K562 (cell line): ENCODE measurements around the gene SLC43A2. TPM values are rescaled to one million over a fixed set of nuclear protein-coding genes. Genes with fewer than 3 reads are reported as not detected.

Experiments used
- ATAC-seq: fragments of 200-7000 bp; cut with Tn5 transposase; 3 replicates; pipeline ENCODE4 v1.9.1; 2020; ENCODE audit warnings: moderate library complexity
- BruUV-seq: library from RNA; stranded (reverse); fragments of 400-500 nt; replicated peaks from 2 replicates; lab custom pipeline; 2021; lab: Mats Ljungman, UMichigan
- CTCF ChIA-PET: fragments of 300-600 bp; formaldehyde crosslinking; extraction: SDS; loops from one replicate; lab custom pipeline; 2021; ENCODE audit warnings: low intra/inter-chr PET ratio; lab: Yijun Ruan, JAX
- POLR2A ChIA-PET: fragments of 300-600, 350-650 bp; sonication (Branson Sonifier 250); formaldehyde crosslinking; extraction: SDS; loops from one replicate; lab custom pipeline; 2021; ENCODE audit warnings: antibody characterized with exemption, inconsistent platforms; lab: Yijun Ruan, JAX
- DNase-seq, 4 experiments: peaks; one replicate each; pipeline versions ENCODE4 v3.0.0 to v3.0.0-alpha.2; 2011 to 2018; ENCODE audit warnings: low spot score in 3 of 4, mixed read lengths in 3 of 4; ENCODE audit errors: extremely low read depth in 1 of 4
- FAIRE-seq: peaks from 2 replicates; lab custom pipeline; 2011; peaks lifted over from hg19 to GRCh38; lab: Jason Lieb, UNC
- H2AFZ ChIP-seq: 2 replicates; pipeline ENCODE4 v1.6.0; 2011; ENCODE audit warnings: low read depth, low read length, control low read depth, inconsistent platforms
- H3K27ac ChIP-seq: fragments of 200-600 bp; 3 replicates; pipeline ENCODE4 v1.8.0; 2011; ENCODE audit warnings: low read depth, mild to moderate bottlenecking, control low read depth, inconsistent platforms, low read length, moderate library complexity, mixed read lengths; ENCODE audit errors: extremely low read depth
- H3K27me3 ChIP-seq, 2 experiments: fragments of 300-600 bp in 1 of 2; 2 replicates in 1 of 2; 3 replicates in 1 of 2; pipeline versions ENCODE4 v1.6.0 to v1.8.0; 2011; ENCODE audit warnings: inconsistent platforms in 2 of 2, low read length in 2 of 2, mild to moderate bottlenecking in 1 of 2, mixed read lengths in 1 of 2, moderate library complexity in 1 of 2; ENCODE audit not compliant: control insufficient read depth in 2 of 2, insufficient read depth in 2 of 2
- H3K36me3 ChIP-seq: fragments of 300-600 bp; 3 replicates; pipeline ENCODE4 v1.8.0; 2011; ENCODE audit warnings: mild to moderate bottlenecking, low read length, inconsistent platforms; ENCODE audit not compliant: control insufficient read depth, insufficient read depth
- H3K4me1 ChIP-seq, 2 experiments: fragments of 200-600 bp in 1 of 2; replicated peaks in 1 of 2; 2 replicates in 1 of 2; 3 replicates in 1 of 2; pipeline versions ENCODE4 v1.5.1 to v1.8.0; 2011; ENCODE audit warnings: inconsistent platforms in 2 of 2, low read length in 2 of 2, mild to moderate bottlenecking in 1 of 2, mixed read lengths in 1 of 2, moderate library complexity in 1 of 2; ENCODE audit not compliant: control insufficient read depth in 2 of 2, insufficient read depth in 2 of 2
- H3K4me2 ChIP-seq: 2 replicates; pipeline ENCODE4 v1.6.1; 2011; ENCODE audit warnings: low read length, control low read depth, inconsistent platforms, mixed read lengths; ENCODE audit not compliant: insufficient read depth
- H3K4me3 ChIP-seq: fragments of 200-600 bp; sonication (generic), shearing (Covaris generic); 2 replicates; pipeline ENCODE4 v1.5.1; 2016; ENCODE audit warnings: control low read depth, inconsistent platforms
- H3K79me2 ChIP-seq: fragments of 200-600 bp; 3 replicates; pipeline ENCODE4 v1.8.0; 2011; ENCODE audit warnings: low read length, inconsistent platforms; ENCODE audit not compliant: control insufficient read depth, insufficient read depth
- H3K9ac ChIP-seq, 2 experiments: 2 replicates each; pipeline versions ENCODE4 v1.6.0 to v1.6.1; 2011; ENCODE audit warnings: low read depth in 2 of 2, low read length in 2 of 2, control low read depth in 1 of 2, inconsistent platforms in 1 of 2, mild to moderate bottlenecking in 1 of 2, mixed read lengths in 1 of 2; ENCODE audit not compliant: insufficient read depth in 1 of 2
- H3K9me1 ChIP-seq: one replicate; pipeline ENCODE4 v1.6.0; 2011; ENCODE audit warnings: inconsistent platforms, mild to moderate bottlenecking, low read length, moderate library complexity; ENCODE audit not compliant: control insufficient read depth, insufficient read depth
- H3K9me3 ChIP-seq: replicated peaks from 2 replicates; pipeline ENCODE4 v1.5.1; 2011; ENCODE audit warnings: low read depth, low read length, inconsistent platforms; ENCODE audit not compliant: control insufficient read depth, insufficient read depth
- H4K20me1 ChIP-seq: replicated peaks from 2 replicates; pipeline ENCODE4 v1.6.1; 2011; ENCODE audit warnings: low read length, inconsistent platforms, mixed read lengths; ENCODE audit not compliant: control insufficient read depth, insufficient read depth
- HDGF ChIP-seq: fragments of 450-650 bp; IDR thresholded peaks from 2 replicates; pipeline ENCODE4 v1.6.1; 2016
- POLR2G ChIP-seq: fragments of 200-400 bp; formaldehyde crosslinking; IDR thresholded peaks from 2 replicates; pipeline ENCODE4 v1.6.1; 2017; ENCODE audit warnings: low read depth, mild to moderate bottlenecking, antibody characterized with exemption, low read length, moderate library complexity
- TCF3 ChIP-seq: sonication (generic); formaldehyde crosslinking; IDR thresholded peaks from 2 replicates; pipeline ENCODE4 v1.4.0; 2020; ENCODE audit warnings: mild to moderate bottlenecking, missing genetic modification reagents
- WGBS: fragments of 100-300 bp; shearing (Covaris generic); methylation state at CpG from one replicate; pipeline ENCODE4 v1.1.6; 2016; ENCODE audit warnings: low coverage, mixed read lengths; ENCODE audit not compliant: insufficient coverage; ENCODE audit errors: missing lambda C conversion rate; 5-methylcytosine and 5-hydroxymethylcytosine counted together
- in situ Hi-C: fragments of 300-500 bp; cut with MboI; formaldehyde crosslinking; loops from 4 replicates; pipeline ENCODE4 v1.15.0; 2018; ENCODE audit warnings: inconsistent platforms, mixed read lengths
- intact Hi-C: fragments of 100-400 bp; cut with micrococcal nuclease; formaldehyde crosslinking; loops from 2 replicates; pipeline ENCODE4 v1.14.2; 2022
- polyA plus RNA-seq, 8 experiments: library from polyadenylated mRNA; depleted of rRNA in 4 of 8; stranded (reverse) in 5 of 8; unstranded in 3 of 8; fragments of >200 nt; fragmentation: Nextera tagmentation in 2 of 8; fragmentation: Illumina TruSeq in 1 of 8; extraction: Ambion mirVana in 2 of 8; extraction: Trizol in 1 of 8; gene quantifications; 2 replicates each; pipeline versions ENCODE4 v1.2.1 to v1.2.3, GENCODE V29; 2011 to 2014; ENCODE audit warnings: inconsistent platforms in 1 of 8, missing spikeins in 1 of 8
- total RNA-seq, 7 experiments: library from RNA; depleted of rRNA in 6 of 7; stranded (reverse); fragments of >200 nt in 6 of 7; fragmentation: Illumina TruSeq in 2 of 7; extraction: Trizol in 2 of 7; gene quantifications; 2 replicates each; pipeline versions ENCODE4 v1.2.1 to v1.2.3, GENCODE V29; 2011 to 2021; ENCODE audit warnings: low replicate concordance in 1 of 7
- TF ChIP-seq, protein P1 (sequence below): fragments of 200-800 bp; sonication (Bioruptor generic); IDR thresholded peaks from 2 replicates; pipeline ENCODE4 v1.6.1; 2017; ENCODE audit warnings: missing genetic modification characterization, missing compliant biosample characterization
- TF ChIP-seq, protein P2 (sequence below): sonication (generic); formaldehyde crosslinking; IDR thresholded peaks from 2 replicates; pipeline ENCODE4 v1.8.1; 2023; ENCODE audit warnings: mild to moderate bottlenecking, missing genetic modification reagents

Gene SLC43A2
- total and polyA plus RNA-seq, 9 of the 15 experiments (the other 6 are each of a cell fraction or from before 2014, with no cell fraction given) = 0.03 to 10.2 (median 3.6) TPM

DNA sequence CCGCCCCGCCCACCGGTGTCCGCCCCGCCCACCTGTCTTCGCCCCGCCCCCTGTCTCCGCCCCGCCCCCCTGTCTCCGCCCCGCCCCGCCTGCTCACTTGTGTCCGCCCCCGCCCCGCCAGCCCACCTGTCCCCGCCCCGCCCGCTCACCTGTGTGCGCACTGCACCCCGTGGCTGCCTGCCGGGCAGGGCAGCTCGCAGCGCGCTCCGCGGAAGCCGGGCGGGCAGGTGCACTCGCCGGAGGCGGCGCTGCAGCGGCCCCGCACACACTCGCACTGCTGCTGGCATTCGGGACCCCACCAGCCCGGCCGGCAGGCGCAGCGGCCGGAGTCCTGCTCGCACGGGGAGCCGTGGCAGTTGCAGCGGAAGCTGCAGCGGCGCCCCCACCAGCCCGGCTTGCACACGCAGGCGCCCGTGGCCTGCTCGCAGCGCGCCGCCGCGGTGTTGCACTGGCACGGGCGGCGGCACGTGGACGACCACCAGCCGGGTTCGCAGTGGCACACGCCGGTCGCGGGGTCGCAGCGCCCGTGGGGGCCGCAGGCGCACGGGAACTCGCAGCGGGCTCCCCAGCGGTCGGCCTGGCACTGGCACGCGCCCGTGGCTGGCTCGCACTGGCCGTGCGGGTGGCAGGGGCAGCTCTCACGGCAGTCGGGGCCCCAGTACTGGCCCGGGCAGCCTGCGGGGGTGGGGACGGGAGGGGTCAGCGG lies 14.8 kb upstream of the SLC43A2 start:
- no peak for ATAC-seq
- no peak overlapping the region for H3K4me3 ChIP-seq
- peaks cover 4 to 60% of the 10 kb centered on the region in 2 experiments; a peak in 3 of 5 replicates for H3K4me1 ChIP-seq
- no peak overlapping the region for H3K27ac ChIP-seq
- H3K9ac ChIP-seq = no peak overlapping the region
- intact Hi-C loops (no loop called here), in situ Hi-C loops (no loop called here)
- FAIRE-seq = no peak
- peaks cover 21% of the 10 kb centered on the region; the same call in 1 of the 3 replicates for H3K36me3 ChIP-seq
- H3K27me3 ChIP-seq = no peaks in the 10 kb centered on the region
- H3K4me2 ChIP-seq = no peak overlapping the region
- 0 out of 2 replicates have a peak, but pooled peaks cover 2% of the 10 kb centered on the region for H4K20me1 ChIP-seq
- peaks cover 9% of the 10 kb centered on the region; the same call in 2 of the 3 replicates for H3K79me2 ChIP-seq
- TF ChIP-seq, protein P1, sequence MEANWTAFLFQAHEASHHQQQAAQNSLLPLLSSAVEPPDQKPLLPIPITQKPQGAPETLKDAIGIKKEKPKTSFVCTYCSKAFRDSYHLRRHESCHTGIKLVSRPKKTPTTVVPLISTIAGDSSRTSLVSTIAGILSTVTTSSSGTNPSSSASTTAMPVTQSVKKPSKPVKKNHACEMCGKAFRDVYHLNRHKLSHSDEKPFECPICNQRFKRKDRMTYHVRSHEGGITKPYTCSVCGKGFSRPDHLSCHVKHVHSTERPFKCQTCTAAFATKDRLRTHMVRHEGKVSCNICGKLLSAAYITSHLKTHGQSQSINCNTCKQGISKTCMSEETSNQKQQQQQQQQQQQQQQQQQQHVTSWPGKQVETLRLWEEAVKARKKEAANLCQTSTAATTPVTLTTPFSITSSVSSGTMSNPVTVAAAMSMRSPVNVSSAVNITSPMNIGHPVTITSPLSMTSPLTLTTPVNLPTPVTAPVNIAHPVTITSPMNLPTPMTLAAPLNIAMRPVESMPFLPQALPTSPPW (CRISPR knock-in tag) = peak; percentile 26; the same call in 1 of the 2 replicates
- TF ChIP-seq HDGF (no peak), POLR2G (peak; percentile 46), TCF3 (CRISPR knock-in tag) (no peak)
- TF ChIP-seq, protein P2, sequence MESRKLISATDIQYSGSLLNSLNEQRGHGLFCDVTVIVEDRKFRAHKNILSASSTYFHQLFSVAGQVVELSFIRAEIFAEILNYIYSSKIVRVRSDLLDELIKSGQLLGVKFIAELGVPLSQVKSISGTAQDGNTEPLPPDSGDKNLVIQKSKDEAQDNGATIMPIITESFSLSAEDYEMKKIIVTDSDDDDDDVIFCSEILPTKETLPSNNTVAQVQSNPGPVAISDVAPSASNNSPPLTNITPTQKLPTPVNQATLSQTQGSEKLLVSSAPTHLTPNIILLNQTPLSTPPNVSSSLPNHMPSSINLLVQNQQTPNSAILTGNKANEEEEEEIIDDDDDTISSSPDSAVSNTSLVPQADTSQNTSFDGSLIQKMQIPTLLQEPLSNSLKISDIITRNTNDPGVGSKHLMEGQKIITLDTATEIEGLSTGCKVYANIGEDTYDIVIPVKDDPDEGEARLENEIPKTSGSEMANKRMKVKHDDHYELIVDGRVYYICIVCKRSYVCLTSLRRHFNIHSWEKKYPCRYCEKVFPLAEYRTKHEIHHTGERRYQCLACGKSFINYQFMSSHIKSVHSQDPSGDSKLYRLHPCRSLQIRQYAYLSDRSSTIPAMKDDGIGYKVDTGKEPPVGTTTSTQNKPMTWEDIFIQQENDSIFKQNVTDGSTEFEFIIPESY = 0 out of 2 replicates have a peak, but pooled peaks have one; percentile 27
- TF ChIP-seq, all 486 proteins: peak for 3
- WGBS = 86% methylated on average over 25 of the region's 90 CpGs
- H2AFZ ChIP-seq = no peak overlapping the region
- no TSS peak for BruUV-seq
- no peaks in the 10 kb centered on the region for H3K9me1 ChIP-seq
- ChIA-PET POLR2A (interaction anchor here (0.5 to 1.0 kb wide), 2 partner anchors 110 to 165 kb away, joined by 3 to 4 read pairs; no protein-coding TSS in a partner anchor), CTCF (no interaction called here)
- no peaks in the 10 kb centered on the region for H3K9me3 ChIP-seq
- DNase-seq = no peak
